Limb (tissue), 2 donors: Measurements from ENCODE around the gene POMGNT2.

Experiments used
- DNase-seq, 2 donors: peaks; one replicate each; pipeline ENCODE4 v3.0.0-alpha.2; 2016; ENCODE audit errors: extremely low spot score in 2 of 2

Gene POMGNT2

DNA sequence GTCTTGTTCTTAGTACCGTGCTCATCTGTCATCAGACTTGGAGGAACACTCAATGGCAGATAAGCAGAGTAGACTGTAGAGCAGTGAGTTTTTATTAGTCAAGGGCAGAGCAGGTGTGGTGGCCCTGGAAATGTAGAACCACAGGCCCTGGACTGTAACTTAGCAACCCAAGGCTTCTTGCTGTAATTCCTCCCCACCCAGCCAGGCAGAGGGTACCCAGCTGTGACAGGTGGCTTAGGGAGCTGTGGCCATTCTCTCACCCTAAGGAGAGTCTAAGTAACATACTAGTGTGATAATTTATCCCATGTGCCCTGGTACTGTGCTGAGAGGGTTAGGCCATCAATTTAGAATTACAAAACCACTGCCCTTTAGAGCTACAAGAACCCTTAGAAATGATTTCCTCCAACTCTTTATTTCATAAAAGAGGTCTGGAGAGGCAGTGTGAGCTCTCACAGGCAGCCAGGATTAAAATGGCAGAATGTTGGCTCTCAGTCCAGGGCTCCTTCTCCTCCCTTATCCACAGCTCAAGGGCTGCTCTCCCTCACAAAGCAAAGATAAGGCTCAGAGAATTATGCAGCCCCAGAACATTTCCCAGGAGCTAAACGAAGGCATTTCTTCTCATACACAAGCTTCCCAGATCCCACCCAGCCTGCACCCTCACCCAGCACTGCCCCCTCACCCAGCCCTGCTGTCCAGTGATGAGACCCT lies 3.0 kb downstream of the POMGNT2 start:
- DNase-seq: no peak

DNA sequence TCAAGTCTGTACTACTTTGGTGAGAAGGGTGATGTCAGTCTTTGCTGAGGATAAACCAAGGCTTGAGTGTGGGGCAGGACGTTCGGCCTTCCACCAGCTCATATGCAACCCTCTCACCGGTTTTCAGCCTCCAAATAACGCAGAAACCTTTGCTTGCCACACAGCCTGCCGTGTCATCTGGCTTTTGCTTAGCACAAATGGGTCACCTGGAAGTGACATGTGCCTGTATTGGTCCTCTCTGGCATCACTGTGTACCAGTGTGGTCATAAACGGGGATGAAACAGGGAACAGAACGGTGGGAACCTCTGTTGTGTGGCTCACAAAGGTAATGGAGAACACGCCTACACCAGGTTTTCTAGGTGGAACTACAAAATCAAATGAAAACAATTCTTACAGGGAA lies 7.1 kb downstream of the POMGNT2 start:
- DNase-seq: no peak

DNA sequence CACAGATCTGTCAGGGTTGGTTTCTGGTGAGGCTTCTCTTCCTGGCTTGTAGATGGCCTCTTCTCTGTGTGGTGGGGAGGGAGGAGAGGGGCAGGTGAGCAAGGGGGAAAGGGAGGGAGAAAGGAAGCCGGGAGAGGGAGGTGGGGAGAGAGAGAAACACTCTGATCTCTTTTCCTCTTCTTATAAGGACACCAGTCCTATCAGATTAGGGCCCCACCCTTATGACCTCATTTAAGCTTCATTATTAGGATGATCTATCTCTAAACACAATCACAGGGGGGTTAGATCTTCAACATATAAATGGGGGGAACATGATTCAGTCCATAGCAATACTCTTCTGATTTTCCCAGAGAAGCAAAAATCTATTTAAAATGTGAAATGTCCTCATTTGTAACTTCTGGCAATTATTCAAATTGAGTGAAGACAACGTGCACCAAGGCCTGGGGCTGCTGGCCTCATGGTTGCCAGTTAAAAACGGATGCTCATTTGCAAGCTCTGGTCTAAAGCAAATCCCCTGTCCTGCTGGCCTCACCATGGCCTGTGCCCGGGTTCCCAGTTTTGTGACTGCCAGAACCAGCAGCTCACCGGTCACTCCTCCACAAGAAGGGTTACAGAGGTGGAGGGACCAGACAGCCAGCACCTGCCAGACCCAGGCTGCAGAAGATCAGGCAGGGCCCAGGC lies 8.3 kb downstream of the POMGNT2 start:
- no peak for DNase-seq

DNA sequence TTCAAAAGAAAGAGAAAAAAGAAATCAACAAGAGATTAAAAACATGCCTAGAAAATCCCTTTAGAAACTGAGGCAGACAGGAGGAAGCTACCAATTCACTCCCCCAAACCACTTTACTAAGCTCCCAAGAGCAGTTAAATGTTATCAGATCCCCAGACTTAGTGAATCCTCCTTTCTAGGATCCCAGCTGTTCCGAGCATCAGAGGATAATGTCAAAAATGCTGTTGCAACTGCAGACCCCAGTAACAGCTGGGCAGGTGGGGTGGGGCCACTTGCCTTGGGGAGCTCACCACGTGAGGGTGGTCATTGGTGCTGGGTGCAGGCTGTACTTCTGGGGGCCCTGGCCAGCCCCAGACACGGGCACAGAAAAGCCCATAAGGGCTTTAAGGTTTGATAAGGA lies 9.1 kb downstream of the POMGNT2 start:
- peak in 1 of 2 donors; percentile 5 for DNase-seq

DNA sequence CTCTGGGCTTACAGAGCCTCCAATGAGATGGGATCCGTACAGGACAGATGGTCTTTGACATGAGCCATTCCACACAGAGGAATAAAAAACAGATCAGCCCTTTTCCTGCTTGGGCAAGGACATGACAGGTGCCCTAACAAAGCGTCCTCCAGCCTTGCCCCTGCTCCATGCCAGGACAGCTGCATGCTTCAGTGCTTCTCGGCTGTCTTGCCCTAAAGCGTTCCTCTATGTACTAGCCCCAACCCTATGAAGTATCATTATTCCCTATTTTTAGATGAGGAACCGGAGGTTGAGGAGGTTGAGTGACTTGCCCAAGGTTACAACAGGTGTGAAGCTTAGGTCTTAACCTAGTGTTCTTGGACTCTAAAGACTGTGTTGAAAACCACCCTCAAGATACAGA lies 10.5 kb downstream of the POMGNT2 start:
- peak in 1 of 2 donors; percentile 12 for DNase-seq

DNA sequence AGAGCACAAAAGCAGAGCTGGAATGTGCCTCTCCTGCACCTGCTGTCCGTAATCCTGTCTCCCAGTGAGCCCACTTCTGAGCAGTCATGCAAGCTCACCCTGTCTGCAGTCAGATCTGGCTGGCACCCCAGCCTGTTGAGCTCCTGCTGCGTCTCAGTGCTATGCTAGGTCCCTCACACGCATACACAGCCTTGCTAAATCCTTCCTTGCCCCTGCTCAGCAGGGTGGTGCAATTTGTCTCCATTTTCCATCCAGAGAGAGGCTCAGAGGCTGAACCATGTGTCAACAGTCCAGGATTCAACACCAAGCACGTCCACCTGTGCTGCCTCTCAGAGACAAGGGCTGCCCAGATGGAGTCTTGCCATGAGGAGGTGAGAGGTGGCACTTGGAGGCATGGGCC lies 11.0 kb downstream of the POMGNT2 start:
- peak in 1 of 2 donors; percentile 6 for DNase-seq

DNA sequence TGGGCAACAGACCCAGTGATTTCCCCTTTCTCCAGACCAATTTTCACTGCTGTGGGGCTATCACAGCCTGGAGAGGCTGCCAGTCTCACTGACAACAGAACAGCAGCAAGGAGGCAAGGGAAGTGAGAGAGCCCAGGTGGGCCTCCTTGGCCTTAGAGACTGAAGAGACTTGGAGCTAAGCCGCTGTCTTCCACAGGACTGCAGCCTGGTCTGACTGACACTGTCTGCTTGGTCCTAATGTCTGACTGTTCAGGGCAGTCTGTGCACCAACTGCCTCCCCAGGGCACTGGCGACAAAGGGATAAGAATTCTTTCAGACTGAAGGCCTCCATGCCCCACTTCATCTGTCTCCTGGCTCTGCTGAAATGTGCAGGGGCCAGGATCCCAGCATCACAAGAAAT lies 11.5 kb downstream of the POMGNT2 start:
- no peak for DNase-seq

DNA sequence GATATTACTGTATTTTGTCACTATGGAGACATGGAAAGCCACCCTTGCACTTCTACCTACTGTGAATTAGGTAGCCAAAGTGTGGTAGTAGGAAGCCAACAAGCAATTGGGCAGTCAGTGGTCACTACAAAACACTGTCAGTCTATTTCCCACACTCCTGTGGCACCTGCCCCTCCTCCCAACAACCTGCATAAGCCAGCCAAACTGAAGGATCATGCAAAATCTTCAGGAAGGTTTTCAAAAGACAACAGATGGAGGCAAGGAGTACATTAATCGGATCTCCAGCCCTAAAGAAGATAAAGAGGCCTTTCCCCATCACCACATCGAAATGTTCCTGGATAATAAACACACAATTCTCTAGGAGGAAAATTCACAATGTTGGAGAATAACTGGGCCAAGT lies 11.9 kb downstream of the POMGNT2 start:
- no peak for DNase-seq

DNA sequence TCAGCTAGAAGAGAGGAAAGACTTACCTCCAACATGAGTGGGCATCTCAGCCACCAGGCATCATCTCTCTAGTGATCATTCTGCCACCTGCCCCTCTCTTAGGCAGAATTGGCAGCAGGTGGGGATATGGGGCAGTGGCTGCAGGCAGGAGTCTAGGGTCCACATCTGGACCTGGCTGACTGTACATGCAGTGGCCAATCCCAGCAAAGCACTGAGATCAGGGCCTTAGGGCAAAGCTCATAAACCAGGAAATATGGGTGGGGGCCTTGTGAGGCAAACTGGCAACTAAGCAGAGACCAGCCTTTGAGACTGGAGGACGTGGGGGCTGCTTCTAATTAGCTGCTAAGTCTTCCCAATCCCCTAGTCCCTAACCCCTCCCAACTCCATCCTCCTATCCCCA lies 12.9 kb downstream of the POMGNT2 start:
- DNase-seq: no peak

DNA sequence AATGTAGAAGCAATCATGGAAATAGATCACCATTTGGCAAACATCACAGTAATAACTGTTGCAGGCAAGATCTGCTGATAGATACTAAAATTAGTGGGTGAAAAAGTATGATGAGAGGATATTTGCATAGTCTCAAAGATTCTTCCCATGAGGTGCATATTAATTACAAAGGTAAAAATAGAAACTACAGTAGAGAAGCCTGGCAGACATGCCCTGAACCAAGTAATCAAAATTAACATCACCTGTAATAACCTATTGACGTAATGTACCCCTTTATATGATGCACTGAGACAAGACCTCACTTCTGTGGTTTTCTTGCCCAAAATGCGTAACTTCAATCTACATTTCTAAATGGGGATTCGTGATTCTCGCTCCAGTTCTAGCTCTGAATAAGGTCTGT lies 14.4 kb downstream of the POMGNT2 start:
- DNase-seq: no peak

DNA sequence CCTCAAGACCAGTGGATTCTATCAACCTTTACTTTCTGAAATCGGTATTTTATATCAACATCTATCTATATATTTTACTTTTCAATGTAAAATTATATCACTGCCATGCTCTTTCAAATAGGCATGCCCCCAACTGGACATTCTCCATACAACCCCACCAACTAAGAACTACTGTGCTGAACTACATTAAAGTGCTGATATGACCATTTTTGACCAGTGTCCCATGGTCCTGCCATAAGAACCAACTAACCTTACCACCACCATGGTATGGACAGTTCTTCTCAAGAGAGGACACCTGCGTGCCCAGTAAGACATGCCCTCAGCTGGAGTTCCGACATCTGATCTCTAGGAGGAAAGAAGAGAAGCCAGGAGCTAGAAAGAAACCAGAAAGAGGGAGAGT lies 15.6 kb downstream of the POMGNT2 start:
- DNase-seq: no peak

DNA sequence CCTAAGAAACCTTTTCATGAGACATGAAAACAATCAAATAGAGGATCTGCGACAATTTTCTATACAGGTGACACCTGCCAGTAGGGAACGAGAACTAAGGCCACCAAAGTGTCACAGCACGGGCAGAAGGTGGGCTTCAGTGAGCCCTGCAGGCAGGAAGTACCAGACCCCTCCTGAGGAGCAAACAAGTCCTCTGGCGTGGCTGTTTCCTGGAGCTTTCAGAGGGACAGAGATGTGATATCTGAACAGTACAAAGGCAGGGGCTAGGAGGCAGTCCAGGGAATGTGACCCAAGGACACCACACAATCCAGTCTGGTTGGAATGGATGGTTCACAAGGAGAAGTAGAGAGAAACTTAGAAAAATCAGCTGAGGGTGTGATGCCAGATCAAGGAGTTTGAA lies 16.8 kb downstream of the POMGNT2 start:
- DNase-seq: no peak

DNA sequence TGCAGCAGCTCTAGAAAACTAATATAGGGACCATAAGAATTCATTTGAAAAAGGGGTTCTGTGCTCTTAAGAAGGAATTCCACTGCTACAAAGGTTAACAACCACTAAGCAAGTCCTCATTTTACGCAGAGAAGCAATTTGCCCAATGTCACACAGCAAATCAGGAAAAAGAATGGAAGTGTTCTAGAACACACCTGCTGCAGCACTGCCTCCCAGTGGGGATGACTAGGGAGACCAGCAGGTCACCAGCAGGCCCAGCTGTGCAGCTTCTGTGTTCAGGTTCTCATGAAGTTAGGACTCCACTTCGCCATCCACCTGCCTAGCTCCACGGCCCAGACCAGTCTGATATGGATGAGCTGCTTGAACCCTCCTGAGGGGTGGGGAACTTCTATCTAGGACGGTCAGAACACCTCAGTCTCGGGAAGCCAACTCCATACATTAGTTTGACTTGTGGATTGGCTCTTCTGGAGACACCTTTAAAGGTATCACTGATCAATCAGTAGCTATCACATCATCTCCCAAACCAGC lies 18.6 kb downstream of the POMGNT2 start:
- DNase-seq: no peak

DNA sequence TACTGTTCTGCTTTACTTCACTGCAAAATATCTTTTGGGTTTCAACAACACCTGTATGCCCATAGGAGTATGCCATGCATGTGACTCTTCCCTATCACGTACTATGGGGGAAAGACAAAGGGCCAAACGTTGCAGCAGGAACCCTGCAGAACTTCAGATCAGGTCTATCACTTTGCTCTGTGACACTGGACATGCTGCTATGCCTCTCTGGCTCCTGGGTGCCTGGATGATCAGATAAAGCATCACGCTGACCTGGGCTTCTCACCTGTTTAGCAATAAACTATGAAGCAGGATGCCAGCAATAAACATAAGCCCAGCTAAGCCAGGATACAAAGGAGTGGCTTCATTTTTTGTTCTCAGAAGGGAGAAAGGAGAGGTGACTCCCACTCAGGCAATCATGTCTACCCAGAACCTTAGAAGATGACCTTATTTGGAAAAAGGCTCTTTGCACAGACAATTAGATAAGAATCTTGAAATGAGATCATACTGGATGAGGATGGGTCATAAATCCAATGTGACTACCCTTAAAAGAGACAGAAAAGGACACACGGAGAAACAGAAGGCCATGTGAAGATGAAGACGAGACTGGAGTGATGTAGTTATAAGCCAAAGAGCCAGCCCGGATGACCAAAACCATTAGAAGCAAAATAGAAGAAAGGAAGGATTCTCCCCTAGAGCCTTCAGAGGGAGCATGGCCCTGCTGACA lies 19.3 kb downstream of the POMGNT2 start:
- no peak for DNase-seq

DNA sequence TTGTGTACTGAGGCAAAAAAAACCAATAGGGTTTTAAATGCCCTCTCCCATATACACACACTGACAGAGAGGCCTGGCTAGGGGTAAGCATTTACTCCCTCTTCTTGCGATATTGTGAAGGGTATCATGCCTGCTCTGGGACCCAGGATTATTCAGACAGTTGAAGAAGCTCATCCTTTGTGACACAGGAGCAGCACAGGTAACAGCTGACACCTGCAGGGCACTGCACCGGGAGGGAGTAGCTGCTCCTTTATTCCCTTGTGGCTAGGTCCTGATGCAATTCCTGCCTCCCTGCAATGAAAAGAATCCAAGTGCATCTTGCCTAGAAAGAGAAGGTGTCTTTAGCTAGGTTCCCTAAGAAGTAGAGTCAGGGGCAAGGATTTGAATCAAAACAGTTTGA lies 23.4 kb downstream of the POMGNT2 start:
- no peak for DNase-seq

DNA sequence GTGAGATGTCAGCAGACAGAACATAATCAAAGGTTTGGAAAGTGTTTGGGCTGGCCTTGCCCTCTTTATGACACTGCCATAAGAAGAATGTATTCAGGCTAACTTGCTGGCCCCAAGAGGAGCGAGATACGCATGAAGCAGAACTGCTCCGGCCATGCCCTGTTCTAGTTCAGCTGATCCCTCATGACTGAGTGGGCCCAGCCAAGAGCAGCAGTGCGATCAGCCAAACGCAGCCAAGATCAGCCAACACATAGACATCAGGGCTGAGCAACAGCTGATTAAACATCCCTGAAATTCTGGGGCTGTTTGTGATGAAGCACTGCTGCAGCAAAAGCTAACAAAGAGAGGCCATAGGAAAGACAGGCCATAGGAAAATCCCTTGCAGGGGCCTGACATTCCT lies 24.1 kb downstream of the POMGNT2 start:
- DNase-seq: no peak

DNA sequence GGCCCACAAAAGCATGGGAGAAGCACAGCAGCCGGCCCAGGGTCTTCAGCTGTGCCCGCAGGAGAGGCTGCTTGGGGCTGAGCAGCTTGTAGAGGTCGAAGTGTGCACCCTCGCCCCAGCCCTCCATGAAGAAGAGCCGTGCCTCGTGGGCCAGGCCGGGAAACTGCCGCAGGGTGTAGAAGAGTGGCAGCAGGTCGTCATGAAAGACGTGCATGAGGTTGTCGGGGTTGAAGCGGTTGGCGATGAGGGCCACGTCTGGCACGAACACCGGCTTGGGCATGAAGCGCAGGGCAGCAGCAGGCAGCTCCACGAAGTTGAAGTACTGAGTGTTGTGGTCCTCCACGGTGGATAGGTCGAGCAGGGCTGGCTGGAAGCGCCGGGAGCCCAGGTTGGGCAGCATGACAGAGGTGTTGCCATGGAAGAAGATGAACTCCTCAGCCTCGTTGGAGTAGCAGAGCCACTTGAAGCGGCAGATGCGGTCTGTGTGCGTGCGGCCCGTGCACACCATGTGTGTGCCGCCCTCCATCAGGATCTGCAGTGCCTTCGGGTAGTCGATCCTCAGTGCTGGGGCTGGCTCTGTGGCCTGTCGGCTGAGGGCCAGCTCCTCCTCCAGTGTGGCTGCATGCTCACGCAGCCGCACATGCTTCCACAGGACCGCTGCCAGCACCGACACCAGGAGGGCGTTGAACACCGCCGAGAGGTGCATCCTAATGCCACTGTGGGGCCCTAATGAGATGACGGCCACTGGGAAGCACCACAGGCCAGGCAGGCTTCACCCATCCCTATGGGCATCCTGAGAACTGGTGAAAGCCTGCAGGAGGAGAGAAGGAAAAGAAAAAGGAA lies 24.9 kb downstream of the POMGNT2 start:
- no peak for DNase-seq

DNA sequence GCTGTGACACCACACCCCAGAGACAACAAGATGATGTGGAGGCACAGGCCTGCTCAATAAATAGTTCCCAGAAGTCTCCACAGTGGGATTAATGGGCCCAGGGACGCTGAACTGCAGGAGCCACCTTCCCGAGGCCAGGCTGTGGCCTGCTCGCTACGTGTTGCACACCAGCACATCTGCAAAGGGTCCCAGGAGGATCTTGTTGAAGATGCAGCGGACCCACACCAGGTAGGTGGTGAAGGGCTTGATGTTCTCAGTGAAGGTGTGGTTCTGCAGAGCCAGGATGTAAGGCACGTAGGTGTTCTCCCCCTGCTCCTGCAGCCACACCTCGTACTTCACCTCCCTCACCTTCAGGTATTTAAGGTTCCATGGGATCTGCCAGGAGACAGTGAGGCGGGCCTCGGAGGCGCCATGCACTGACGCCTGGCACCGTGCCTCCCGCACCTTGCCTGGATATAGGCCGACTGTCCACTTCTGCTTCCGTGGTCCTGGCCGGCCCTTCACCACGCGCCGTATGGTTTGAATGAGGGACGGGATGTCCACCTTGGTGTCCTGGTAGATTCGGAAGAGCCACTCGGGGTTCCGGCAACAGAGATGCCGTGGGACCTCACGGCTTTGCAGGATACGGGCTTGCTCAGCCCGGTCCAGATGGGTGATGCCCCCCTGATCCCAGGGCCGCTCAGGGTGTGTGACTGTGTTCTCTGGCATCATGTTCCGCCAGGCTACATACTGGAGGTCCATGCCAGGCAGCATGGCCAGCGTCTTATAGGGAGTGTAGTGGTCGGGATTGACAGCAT lies 26.1 kb downstream of the POMGNT2 start:
- DNase-seq: no peak

DNA sequence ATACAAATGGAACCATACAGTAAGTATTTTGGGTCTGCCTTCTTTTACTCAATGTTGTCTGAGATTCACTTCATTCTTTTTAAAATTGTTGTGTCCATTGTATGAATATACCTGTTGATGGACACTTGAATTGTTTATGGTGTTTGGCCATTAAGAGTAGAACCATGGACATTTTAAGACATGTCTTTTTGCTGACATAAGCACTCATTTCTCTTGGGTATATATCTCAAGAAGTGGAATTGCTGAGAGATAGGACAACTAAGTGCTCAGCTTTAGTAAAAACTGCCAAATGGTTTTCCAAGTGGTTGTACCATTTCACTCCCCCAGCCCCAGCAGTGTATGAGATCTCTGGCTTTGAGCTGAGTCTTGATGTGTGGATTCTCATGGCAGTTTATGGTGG lies 28.2 kb downstream of the POMGNT2 start:
- no peak for DNase-seq

DNA sequence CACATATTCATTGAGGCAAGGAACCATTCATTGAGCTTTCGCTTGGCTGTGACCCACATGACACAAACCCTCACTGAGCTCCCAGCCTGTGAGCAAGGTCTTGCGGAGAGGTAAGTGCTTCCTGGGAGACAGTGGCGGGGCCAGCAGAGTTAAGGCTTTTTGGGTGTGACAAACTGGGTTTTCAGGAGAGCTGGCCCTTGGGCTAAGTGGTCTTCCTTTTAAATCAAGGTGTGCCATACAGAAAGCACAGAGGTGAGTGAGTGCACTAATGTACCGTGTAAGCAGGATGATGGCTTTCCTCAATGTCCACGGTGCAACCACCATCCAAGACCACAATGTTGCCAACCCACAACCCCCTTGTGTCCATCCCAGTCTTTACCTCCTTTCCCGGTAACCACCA lies 28.6 kb downstream of the POMGNT2 start:
- DNase-seq: no peak

DNA sequence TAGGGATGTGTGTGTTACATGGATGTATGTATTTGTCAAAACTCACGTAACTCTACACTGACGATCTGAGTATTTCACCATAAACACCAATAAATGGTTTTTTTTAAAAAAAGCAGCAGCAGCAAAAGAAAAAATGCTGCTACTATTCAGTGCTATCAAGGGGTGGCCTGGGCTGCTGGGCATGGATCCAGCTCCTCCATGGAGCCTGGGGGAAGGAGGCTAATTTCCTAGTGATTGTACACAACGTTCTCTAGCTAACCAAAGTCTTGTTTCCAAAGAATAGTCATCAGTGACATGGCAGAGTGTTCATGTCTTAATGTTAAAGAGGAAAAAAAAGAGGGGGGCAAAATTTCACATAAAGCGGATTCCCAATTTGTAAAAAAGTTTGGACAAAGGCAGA lies 29.0 kb downstream of the POMGNT2 start:
- no peak for DNase-seq
